ENCODE data around the gene UAP1L1.

UAP1L1 gene

GRCh38 chr9:137082925-137083290 lies 5.6 kb downstream of the UAP1L1 start:
- no peak overlapping the region for H3K4me3 ChIP-seq (ENCODE audit: low read length)
- no peak for TF ChIP-seq ZNF274 (IDR thresholded peaks at IDR 0.05; ENCODE audit: low read depth, low read length)

GRCh38 chr9:137083394-137084004 lies 6.2 kb downstream of the UAP1L1 start:
- no peak for TF ChIP-seq ZNF274 (IDR thresholded peaks at IDR 0.05; ENCODE audit: low read depth, low read length)
- no peak overlapping the region for H3K4me3 ChIP-seq (ENCODE audit: low read length)

GRCh38 chr9:137084526-137084925 lies 7.2 kb downstream of the UAP1L1 start:
- no peak overlapping the region for H3K4me3 ChIP-seq (ENCODE audit: low read length)
- TF ChIP-seq ZNF274 (IDR thresholded peaks at IDR 0.05; ENCODE audit: low read depth, low read length), result no peak

- TF ChIP-seq ZNF274 (IDR thresholded peaks at IDR 0.05; ENCODE audit: low read depth, low read length), result no peak
- peak overlapping the region; percentile 66; the same call in 1 of the 2 replicates for H3K4me3 ChIP-seq (ENCODE audit: low read length)
These were observed 8.7 kb downstream of the UAP1L1 start for GRCh38 chr9:137085920-137086530.

- TF ChIP-seq ZNF274 (IDR thresholded peaks at IDR 0.05; ENCODE audit: low read depth, low read length), result no peak
These were observed 9.5 kb downstream of the UAP1L1 start, which contains the start of gene MAN1B1 for GRCh38 chr9:137086531-137087408. Gene MAN1B1, plus strand, starts transcription at chr9:137086985. Its CDS starts 15 bp downstream, at chr9:137087000.

GRCh38 chr9:137087409-137087925 lies 10.2 kb downstream of the UAP1L1 start:
- H3K4me3 ChIP-seq (ENCODE audit: low read length), result peak overlapping the region; percentile 67
- TF ChIP-seq ZNF274 (IDR thresholded peaks at IDR 0.05; ENCODE audit: low read depth, low read length), result no peak

More at GRCh38 chr9:137086531-137087408, 9.5 kb downstream of the UAP1L1 start, which contains the start of gene MAN1B1:
- H3K4me3 ChIP-seq (ENCODE audit: low read length), result peak within 1 kb of the TSS; percentile 67

- no peak overlapping the region; the same call in 1 of the 2 replicates for H3K4me3 ChIP-seq (ENCODE audit: low read length)
- TF ChIP-seq ZNF274 (IDR thresholded peaks at IDR 0.05; ENCODE audit: low read depth, low read length), result no peak
These were observed 10.8 kb downstream of the UAP1L1 start for GRCh38 chr9:137088121-137088520.

GRCh38 chr9:137089232-137089947 lies 12.1 kb downstream of the UAP1L1 start:
- no peak for TF ChIP-seq ZNF274 (IDR thresholded peaks at IDR 0.05; ENCODE audit: low read depth, low read length)
- no peak overlapping the region for H3K4me3 ChIP-seq (ENCODE audit: low read length)

- no peak for TF ChIP-seq ZNF274 (IDR thresholded peaks at IDR 0.05; ENCODE audit: low read depth, low read length)
- no peak overlapping the region; the same call in 1 of the 2 replicates for H3K4me3 ChIP-seq (ENCODE audit: low read length)
These were observed 18.6 kb downstream of the UAP1L1 start for GRCh38 chr9:137095664-137096517.

GRCh38 chr9:137096785-137097546 lies 19.6 kb downstream of the UAP1L1 start:
- no peak overlapping the region for H3K4me3 ChIP-seq (ENCODE audit: low read length)
- TF ChIP-seq ZNF274 (IDR thresholded peaks at IDR 0.05; ENCODE audit: low read depth, low read length), result no peak

GRCh38 chr9:137097761-137098462 lies 20.6 kb downstream of the UAP1L1 start:
- no peak overlapping the region for H3K4me3 ChIP-seq (ENCODE audit: low read length)
- no peak for TF ChIP-seq ZNF274 (IDR thresholded peaks at IDR 0.05; ENCODE audit: low read depth, low read length)

GRCh38 chr9:137099231-137099630 lies 21.9 kb downstream of the UAP1L1 start:
- H3K4me3 ChIP-seq (ENCODE audit: low read length), result no peak overlapping the region
- no peak for TF ChIP-seq ZNF274 (IDR thresholded peaks at IDR 0.05; ENCODE audit: low read depth, low read length)
